GM10248 (cell line): ENCODE results near the gene PPARA.

Experiments
- CTCF ChIA-PET: fragments of 300-600 bp; sonication (Branson Sonifier 250); formaldehyde crosslinking; extraction: SDS; loops from one replicate; lab custom pipeline; 2021; ENCODE audit warnings: antibody characterized with exemption; lab: Yijun Ruan, JAX
- POLR2A ChIA-PET: fragments of 350-650 bp; sonication (Branson Sonifier 250); formaldehyde crosslinking; extraction: SDS; loops from one replicate; lab custom pipeline; 2020; ENCODE audit warnings: antibody characterized with exemption; lab: Yijun Ruan, JAX
- DNase-seq: peaks from one replicate; pipeline ENCODE4 v3.0.0; 2012; ENCODE audit errors: extremely low spot score
- CTCF ChIP-seq: IDR thresholded peaks from 2 replicates; pipeline ENCODE4 v1.5.1; 2012; ENCODE audit warnings: mild to moderate bottlenecking, low read depth; ENCODE audit errors: extremely low read depth, missing control alignments, control extremely low read depth

The PPARA gene

GRCh38 chr22:46125311-46125710 lies 25.0 kb upstream of the PPARA start:
- DNase-seq = no peak
- ChIA-PET CTCF (interaction anchor here (1.0 to 6.2 kb wide), 5 partner anchors 8 to 417 kb away, joined by 3 to 107 read pairs (median 4); no protein-coding TSS in a partner anchor), POLR2A (no interaction called here)
- TF ChIP-seq CTCF = no peak

- TF ChIP-seq CTCF = no peak
These were observed 24.2 kb upstream of the PPARA start for GRCh38 chr22:46125816-46126765.

GRCh38 chr22:46126853-46127385 lies 23.4 kb upstream of the PPARA start:
- CTCF ChIA-PET = interaction anchor here (1.1 to 1.7 kb wide), 3 partner anchors 10 to 189 kb away, joined by 3 to 5 read pairs (median 4); no protein-coding TSS in a partner anchor
- TF ChIP-seq CTCF = no peak
- DNase-seq = no peak
- POLR2A ChIA-PET = interaction anchor here (0.5 kb wide), 1 partner anchor 1573 kb away, joined by 4 read pairs; no protein-coding TSS in a partner anchor

More at GRCh38 chr22:46125816-46126765, 24.2 kb upstream of the PPARA start:
- ChIA-PET CTCF (interaction anchor here (1.0 to 6.2 kb wide), 7 partner anchors 8 to 190 kb away, joined by 3 to 107 read pairs (median 4); no protein-coding TSS in a partner anchor), POLR2A (interaction anchor here (0.5 kb wide), 1 partner anchor 1572 kb away, joined by 4 read pairs; no protein-coding TSS in a partner anchor)
- no peak for DNase-seq

GRCh38 chr22:46127556-46127955 lies 22.8 kb upstream of the PPARA start:
- ChIA-PET POLR2A (no interaction called here), CTCF (interaction anchor here (1.1 to 2.0 kb wide), 5 partner anchors 10 to 188 kb away, joined by 3 to 7 read pairs (median 4); no protein-coding TSS in a partner anchor)
- TF ChIP-seq CTCF = no peak

GRCh38 chr22:46128606-46129005 lies 21.7 kb upstream of the PPARA start:
- ChIA-PET CTCF (interaction anchor here (1.2 to 2.0 kb wide), 3 partner anchors 12 to 122 kb away, joined by 3 to 7 read pairs (median 3); no protein-coding TSS in a partner anchor), POLR2A (interaction anchor here (0.5 kb wide), 1 partner anchor 11 kb away, joined by 6 read pairs; no protein-coding TSS in a partner anchor)
- no peak for DNase-seq
- no peak for TF ChIP-seq CTCF

More at GRCh38 chr22:46127556-46127955, 22.8 kb upstream of the PPARA start:
- DNase-seq = no peak
